GM12801 (cell line): Measurements from ENCODE around the gene FBXW8.

Experiments
- CTCF ChIP-seq: IDR thresholded peaks from one replicate; pipeline ENCODE4 v1.5.1; 2011; ENCODE audit warnings: control low read depth; ENCODE audit not compliant: insufficient read length; ENCODE audit errors: extremely low read depth

Gene FBXW8

GRCh38 chr12:116978791-116979508 lies 68.2 kb downstream of the FBXW8 start:
- TF ChIP-seq CTCF: no peak

- no peak for TF ChIP-seq CTCF
Observed at GRCh38 chr12:116980083-116980482, 69.3 kb downstream of the FBXW8 start.

- TF ChIP-seq CTCF: no peak
Observed at GRCh38 chr12:116982791-116983411, 72.2 kb downstream of the FBXW8 start.

GRCh38 chr12:116984098-116984497 lies 73.3 kb downstream of the FBXW8 start:
- TF ChIP-seq CTCF: no peak

- TF ChIP-seq CTCF: no peak
Observed at GRCh38 chr12:116990329-116990728, 79.6 kb downstream of the FBXW8 start.

- no peak for TF ChIP-seq CTCF
Observed at GRCh38 chr12:116990971-116991966, 80.5 kb downstream of the FBXW8 start.

GRCh38 chr12:116996093-116996492 lies 85.3 kb downstream of the FBXW8 start:
- TF ChIP-seq CTCF: no peak
